ENCODE measurements around the gene PARD3B.

- TF ChIP-seq POLR2A (IDR thresholded peaks at IDR 0.05; ENCODE audit: low read depth, low read length) (no peak), ZBTB40 (IDR thresholded peaks at IDR 0.05; ENCODE audit: borderline replicate concordance) (no peak), MTA3 (IDR thresholded peaks at IDR 0.05; ENCODE audit: borderline replicate concordance, low read length) (no peak), CTCF (IDR thresholded peaks at IDR 0.05 in 2 of 3, conservative IDR thresholded peaks at IDR 0.05 in 1 of 3; ENCODE audit: control insufficient read depth in 2 of 3, extremely low read depth in 1 of 3, insufficient read depth in 1 of 3, low read depth in 3 of 3, low read length in 3 of 3) (no peak), SMC3 (IDR thresholded peaks at IDR 0.05; ENCODE audit: borderline replicate concordance, low read length) (no peak)
Measured at GRCh38 chr2:205321231-205321630, 776.0 kb downstream of the PARD3B start.
